HG02763 (cell line): ENCODE measurements around the gene KDELR3.

Experiments used
- ATAC-seq: cut with Tn5 transposase; IDR thresholded peaks from one replicate; pipeline ENCODE4 v1.9.1; 2021; ENCODE audit warnings: mild to moderate bottlenecking, moderate library complexity; ENCODE audit not compliant: unreplicated experiment

KDELR3 gene

DNA sequence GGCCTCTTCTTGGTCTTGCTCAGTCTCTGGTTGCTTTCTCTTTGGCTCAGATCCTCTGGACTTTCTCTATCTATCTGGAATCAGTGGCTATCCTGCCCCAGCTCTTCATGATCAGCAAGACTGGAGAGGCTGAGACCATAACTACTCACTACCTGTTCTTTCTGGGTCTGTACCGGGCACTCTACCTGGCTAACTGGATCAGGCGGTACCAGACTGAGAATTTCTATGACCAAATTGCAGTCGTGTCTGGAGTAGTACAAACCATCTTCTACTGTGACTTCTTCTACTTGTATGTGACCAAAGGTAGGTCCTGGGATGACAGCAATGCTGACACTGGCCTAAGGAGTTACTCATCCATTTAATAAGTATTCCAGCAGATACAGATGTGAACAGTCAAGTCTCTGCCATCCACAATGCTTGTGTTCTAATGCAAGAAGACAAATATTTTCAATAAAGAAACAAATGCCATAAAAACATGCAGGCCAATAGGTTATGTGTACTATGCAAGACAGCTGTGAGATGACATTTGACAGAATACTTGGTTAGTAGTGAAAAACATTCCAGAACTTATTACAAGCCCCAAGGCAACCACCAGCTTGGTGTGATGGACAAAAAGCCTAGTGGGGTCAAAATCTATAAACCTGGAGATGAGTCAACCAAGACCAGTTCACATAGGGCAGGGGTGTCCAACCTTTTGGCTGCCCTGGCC, 13.4 kb downstream of the KDELR3 start:
- no peak for ATAC-seq

DNA sequence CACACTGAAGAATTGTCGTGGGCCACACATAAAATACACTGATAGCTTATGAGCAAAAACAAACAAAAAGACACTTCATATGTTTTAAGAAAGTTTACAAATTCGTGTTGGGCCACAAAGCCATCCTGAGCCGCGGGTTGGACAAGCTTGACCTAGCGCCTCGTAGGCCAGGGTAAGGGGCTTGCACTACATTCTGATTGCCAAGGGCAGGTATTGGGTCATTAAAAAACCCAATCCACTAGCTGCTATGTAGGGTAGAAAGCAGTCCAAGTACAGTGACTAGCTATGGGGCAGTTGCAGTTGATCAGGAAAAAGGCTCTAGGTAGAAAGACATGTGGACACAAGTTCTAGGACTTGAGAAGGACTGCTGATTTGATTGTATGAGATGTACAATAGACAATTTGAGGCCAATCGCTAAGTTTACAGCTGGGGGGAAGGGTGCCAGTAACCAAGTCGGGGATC, 14.0 kb downstream of the KDELR3 start:
- no peak for ATAC-seq

DNA sequence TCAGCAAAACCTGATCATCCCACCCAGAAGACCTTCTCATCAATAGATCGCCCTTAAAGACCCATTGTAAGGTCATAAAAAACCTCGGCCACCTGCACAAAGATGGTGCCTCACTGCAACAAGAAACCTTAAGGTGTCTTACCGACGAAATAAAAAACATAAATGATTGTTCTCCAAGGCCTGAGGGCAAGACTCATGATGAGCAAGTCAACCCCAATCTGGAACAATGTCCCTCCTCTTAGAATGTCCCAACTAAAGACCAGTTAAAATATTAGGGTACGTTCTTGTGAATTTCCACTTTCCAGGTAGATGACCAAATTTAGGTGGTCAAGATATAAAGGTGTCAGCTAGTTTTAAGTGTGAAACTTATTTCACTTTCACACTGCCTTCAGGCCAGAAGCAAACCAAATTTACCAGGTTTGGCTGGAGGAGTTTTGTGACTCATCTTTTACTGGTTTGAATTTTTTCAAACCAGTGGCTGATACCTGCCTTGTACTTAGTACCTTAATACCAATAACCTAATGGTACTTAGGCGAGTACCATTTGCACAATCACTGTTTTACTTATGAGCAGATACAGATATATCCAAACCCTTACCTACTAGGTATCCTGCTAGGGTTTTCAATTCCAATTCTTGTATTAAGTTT, 14.9 kb downstream of the KDELR3 start:
- ATAC-seq = no peak

DNA sequence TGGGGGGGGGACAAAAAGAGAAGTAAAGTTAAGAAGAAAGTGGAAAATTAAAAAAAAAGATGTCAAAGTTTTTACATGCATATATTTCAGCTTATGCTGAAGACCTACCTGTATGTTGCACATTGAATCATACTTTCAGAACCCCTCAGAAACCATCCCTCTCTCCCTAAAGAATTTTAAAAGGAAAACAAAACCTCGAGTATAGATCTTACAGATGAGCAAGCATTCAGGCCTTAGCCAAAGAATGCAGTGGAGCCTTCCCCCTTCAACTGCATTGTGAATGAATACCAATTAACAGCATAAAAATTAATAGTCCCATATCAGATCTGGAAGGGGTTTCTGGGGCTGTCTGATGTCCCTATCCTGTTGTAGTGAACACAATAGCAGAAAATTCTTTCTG, 16.3 kb downstream of the KDELR3 start:
- no peak for ATAC-seq

DNA sequence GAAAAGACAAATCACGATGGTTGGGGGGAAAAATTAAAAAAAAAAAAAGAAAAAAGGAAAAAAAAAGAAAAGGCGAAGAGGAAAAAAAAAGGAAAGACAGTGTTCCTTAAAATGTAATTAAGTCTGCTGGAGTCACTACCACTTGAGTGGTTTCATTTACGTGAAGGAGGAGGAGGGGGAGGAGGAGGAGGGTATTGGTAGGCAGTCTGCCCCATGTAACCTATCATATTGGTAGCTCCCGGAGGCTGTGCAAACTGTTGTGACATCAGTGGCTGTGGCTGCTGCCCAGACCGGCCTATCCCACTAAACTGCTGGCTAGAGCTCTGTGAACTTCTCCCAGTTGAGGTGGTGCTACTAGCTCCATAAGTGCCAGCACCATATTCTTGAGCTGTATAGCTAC, 17.9 kb downstream of the KDELR3 start:
- ATAC-seq = no peak

DNA sequence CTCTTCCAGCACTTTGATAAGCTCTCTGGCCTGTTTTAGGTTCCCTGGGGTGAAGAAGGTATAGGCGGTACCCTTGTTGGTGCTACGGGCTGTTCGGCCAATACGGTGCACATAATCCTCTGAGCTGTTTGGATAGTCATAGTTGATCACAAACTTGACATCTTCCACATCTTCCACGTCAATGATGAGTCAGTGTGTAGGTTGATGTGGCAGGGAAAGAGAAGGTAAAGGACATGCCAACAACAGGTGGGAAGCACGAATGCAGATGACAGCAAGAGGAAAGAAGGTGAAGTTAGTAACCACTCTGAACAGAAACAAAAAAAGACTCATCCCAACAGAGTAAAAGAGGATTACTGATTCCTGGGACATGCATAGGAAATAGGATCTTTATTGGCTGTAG, 20.1 kb downstream of the KDELR3 start:
- ATAC-seq = no peak

DNA sequence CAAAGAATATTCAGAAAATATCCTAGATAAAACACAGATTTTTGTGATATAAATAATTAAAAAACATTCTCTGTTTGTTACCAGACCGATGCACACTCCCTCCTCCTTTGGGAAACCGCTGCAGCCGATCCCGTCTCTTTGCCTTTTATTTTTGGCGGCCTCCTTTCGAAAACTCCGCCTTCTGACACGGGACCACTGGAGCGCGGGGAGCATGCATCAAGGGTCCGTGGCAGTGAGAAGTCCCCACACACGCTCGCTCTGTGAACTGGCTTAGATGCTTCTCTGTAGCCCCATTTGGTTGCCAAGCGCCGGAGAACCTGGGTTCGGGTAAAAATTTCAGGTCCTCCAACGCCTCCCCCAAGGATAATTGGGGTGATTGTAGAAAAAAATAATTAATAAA, 21.2 kb downstream of the KDELR3 start:
- no peak for ATAC-seq

DNA sequence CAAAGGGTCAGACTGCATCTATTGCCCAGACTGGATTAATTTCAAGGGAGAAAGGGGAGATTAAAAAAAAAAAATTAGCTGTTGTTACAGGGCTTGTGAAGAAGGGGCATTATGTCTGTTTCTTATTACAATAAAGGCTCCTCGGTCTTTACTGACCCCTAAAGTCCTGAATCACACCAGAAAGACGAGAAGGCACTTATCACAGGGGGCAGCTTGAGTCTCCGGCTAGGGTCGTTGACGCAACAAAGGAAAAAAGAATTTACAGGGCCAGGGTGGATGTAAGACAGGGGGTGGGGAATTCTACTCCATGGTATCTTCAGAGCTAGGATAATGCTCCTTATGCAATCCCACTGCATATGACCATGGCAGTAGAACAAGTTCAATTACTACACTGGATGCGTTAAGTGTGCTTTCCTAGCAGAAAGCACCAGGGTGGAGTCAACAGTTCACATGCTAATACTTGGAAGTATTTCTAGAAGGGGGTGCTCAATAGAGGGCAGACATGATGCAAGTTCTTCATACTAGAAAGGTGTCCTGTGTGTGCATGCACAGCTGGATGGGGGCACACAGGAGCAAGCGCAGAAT, 21.8 kb downstream of the KDELR3 start:
- ATAC-seq = no peak

DNA sequence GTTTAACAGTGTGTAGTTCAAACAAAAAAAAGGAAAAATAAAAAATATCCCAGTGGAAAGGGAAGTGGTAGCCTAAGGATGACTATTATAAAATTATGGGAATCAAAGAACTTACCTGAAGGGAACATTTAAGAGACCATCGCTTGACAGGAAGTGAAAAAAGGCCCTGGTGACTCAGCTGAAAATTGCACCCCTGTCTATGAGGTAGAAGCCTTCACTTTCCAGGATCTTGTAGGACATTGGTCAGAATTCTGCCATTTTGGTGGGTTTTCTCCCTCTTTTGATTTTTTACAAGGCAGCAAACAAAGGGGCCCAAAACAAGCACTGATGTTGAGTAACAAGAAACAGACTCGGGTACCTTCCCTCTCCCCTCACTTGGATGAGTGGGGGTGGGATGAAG, 22.6 kb downstream of the KDELR3 start:
- ATAC-seq = no peak

DNA sequence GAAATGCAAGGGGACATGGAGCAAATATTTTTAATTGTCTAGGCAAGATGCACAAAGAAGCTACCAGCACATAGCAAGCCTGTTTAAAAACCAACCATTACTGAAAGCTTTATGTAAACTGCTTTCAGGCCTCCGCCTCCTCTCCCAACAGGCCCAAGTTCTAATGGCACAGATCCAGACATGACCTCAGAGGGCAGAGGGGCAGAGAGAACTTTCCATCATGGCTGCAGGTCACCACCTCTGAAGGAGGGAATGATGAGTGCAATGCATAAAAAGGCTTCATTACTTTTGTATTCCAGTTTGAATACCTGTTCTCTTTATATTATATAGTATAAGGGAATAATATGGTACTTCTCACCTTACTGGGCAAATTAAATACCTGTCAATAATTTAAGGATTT, 23.0 kb downstream of the KDELR3 start:
- ATAC-seq = no peak

DNA sequence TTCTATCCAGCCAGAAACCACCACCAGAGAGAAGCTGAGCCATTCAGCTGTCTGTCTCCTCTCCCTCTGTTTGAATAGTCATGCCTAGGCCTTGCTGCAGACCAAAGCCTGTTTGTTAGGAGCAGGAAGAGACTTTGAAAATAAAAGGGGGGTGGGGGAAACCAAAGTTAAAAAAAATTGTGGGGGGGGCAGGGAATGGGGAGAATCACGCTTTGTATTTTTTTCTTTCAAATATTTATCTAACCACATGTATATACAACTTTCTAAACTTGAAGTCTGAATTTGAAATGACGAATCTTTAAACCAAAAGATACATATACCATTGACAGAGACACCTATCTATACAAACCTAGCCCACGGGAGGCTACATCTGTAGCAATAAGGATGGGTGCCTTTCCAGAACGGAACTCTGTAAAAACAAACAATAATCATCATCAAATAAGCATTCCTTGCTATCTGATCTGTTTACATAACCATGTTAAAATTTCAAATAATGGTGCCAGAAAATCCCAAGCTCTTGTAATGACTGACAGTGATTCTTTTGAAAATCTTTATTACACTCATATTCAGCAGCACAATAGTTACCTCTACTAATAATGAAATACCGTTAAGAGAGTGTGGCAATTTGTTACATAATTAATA, 23.9 kb downstream of the KDELR3 start:
- no peak for ATAC-seq

DNA sequence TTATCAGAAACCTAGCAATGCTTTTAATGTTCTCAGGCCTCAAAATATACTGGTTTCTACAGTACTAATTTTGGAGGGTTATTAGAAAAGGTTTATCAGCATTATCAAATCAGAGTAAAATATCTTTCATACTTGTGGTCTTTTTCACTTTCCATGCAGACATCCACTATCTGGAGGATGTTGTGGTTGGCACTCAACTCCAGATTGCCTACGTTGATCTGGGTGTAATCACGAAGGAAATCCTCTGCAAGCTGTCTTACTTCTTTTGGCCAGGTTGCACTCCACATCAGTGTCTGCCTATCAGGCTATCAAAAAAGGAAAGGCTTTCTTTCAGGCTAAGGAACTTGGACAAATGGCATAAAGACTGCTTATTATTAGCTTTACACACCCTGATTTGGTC, 26.6 kb downstream of the KDELR3 start:
- ATAC-seq = no peak

DNA sequence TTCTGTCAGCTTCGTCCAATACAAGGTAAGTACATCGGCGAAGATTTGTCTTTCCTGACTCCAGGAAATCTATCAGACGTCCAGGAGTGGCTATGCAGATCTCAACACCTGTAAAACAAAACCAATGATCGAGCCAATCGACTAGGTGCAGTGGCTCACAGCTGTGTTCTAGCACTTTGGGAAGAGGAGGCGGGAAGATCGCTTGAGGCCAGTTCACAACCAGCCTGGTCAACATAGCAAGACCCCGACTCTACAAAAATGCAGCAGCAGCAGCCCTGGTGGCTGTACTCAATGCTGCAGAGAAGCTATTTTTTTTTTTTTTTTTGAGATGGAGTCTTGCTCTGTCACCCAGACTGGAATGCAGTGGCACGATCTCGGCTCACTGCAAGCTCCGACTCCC, 27.0 kb downstream of the KDELR3 start:
- ATAC-seq = no peak

DNA sequence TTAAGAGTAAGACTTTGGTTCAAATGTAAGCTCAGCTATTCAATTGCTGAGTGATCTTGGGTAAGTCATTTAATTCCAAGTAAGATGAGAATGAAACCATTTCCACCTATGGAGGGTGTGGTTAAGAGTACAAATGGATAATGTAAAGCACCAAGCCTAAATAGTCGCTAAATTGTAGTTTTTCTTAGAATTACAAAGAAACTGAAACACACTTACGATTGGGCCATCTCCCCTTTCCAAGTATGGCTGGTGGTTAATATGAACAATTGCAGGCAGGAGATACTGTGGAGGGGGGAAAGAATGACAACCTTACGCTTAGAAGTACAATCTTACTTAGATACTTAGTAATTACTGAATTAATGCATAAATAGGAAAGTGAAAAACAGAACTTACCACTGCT, 30.0 kb downstream of the KDELR3 start:
- ATAC-seq = no peak

DNA sequence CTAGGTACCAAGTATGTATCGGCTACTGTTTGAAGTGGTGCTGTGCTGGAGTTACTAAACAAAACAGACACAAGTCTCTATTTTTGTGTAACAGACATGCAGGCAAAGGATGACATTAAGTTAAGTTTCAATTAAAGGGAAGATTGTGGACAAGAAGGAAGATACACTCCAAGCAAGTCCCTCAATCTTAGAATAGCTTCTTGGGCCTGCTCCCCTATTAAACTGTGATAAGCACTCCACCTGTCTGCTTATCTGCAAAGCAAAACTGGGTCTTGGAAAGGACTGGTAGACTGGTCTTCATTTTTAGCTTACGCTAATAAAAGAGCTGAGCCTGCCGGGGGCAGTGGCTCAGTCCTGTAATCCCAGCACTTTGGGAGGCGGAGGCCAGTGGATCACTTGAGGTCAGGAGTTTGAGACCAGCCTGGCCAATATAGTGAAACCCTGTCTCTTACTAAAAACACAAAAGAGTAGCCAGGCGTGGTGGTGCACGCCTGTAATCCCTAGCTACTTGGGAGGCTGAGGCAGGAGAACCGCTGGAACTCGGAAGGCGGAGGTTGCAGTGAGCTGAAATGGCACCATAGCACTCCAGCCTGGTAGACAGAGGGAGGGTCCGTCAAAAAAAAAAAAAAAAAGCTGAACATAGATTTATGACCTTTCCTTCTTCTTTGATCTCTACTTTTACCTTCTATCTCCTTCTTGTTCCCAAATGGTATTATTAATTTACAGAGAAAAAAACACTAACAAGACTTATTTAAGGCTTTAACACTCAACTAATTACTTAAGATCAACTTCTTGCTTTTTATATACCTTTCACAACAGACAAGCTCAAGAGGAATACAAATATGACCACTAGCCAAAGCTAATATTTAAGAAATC, 34.1 kb downstream of the KDELR3 start:
- no peak for ATAC-seq

DNA sequence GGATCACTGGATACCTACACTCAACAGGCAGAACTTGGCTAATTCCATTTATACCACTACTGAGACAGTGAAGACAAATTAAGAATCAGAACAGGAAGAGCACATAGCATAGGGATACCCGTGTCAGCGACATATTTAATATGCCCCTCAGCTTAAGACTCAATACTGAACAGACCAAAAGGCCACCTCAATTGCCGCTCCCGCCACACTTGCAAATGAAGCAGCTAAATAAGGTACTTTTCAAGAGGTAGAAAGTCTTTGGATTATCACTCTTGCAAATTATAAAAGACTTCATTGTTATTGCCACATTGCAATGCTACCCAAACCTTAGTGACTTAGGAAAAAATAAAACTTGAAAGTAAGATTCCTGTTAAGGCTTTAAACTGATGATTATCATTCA, 35.1 kb downstream of the KDELR3 start:
- ATAC-seq = no peak

DNA sequence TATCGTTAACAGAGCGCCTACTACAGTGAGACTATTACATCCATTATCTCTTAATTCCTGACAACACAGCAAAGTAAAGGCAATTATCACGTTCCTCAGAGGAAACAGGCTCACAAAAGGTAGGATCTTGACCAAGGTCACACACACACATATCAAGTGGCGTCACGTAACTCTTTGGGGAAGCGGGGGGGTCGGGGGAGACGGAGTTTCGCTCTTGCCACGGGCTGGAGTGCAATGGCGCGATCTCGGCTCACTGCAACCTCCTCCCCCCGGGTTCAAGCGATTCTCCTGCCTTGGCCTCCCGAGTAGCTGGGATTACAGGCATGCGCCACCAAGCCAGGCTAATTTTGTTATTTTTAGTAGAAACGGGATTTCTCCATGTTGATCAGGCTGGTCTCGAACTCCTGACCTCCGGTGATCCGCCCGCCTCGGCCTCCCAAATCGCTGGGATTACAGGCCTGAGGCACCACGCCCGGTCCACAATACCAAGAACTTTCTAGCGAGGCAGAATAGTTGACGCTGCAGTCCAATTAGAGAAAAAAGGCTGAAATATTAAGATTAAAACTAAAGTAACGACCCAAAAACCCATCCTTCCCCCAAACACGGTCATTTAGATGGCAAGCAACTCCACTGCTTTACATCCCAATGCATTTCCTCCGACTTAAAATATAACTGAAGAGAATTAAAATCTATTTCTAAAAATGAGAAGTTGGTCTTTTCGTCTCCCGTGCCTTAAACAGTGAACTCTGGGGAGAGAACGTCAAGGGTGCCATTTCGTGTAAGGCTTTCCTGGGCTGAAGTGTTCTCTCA, 37.0 kb downstream of the KDELR3 start:
- ATAC-seq = no peak

DNA sequence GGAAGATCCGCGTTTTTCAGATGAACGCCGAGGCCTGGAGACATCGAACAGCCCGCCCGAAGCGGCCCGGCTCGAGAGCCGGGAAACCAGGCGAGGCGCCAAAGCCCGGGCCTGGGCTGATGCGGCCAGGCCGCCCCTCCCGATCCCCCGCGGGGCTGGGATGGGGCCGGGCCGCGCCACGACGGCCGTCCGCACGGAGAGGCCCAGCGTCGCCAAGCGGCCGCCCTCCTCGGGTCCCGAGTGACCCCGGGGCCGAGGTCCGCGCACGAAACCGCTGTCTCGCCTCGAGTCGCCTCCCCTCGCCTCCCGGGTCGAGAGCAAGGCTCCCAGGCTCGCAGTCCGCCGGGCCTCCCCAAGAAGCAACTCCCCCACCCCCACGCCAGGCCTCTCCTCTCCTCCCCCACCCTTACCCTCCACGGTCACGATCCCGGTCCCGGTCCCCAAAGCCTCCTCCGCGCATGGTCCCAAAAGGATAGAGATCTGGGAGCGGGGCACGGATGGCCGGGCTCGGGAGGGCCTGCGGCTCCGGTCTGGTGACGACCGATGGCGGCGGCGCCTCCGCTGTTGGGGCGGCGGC, 37.7 kb downstream of the KDELR3 start:
- ATAC-seq = peak; percentile 23

DNA sequence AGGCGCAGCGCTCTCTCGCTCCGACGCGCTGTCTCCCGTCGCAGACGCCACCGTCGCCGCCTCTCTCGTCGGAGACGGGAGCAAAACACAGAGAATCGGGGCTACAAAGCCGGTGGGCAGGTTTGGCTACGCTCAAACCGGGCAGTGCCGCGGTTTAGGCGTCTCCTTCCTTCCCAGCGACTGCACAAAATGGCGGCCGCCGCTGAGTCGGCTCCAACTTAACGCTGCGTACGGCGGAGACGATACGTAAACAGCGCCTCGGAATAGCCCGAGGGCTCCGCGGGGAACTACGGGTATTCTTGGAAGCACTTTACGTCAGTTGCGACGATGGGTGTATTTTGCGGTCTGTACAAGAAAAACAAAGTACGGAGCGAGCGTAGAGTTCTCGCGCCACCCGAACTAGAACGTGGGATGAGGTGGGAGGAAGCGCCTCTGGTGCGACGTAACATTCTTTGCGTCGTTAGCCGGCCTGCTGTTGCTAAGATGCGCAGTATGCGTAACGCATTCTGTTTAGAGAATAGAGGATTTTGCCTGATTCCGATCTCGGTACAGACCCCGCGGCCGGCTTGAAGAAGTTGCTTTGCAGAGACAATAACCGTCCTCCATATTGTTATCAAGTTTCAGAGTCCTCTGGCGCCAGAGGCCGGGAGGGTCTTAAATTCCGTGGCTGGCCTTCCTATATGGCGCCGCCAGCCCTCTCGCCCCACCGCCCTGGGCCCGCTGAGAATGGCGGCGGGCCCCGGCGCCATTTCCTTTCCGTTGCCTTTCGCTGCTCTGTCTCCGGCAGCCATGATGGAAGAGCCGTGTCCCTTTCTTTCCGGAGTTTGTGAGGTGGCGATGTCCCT, 38.4 kb downstream of the KDELR3 start, which contains the start of gene DDX17:
Gene DDX17 (minus strand): TSS at position 194 of the 845 bp plus-strand sequence.
- ATAC-seq = peak; percentile 81
